ENCODE measurements around the gene ANKRD44.
A peak's percentile ranks its signal among the peaks of the same experiment; 100 is the strongest.
"Not testable (repeated sequence)": the region's sequence is repeated elsewhere in the genome, so short reads cannot be mapped to it uniquely, and the experiment has no call there.

ANKRD44 gene

GRCh38 chr2:197315371-197315770 is 4.8 kb upstream of the ANKRD44 start:
- DNase-seq: no peak

- no peak for DNase-seq
Measured at GRCh38 chr2:197312186-197312585, 1.6 kb upstream of the ANKRD44 start.

- no peak for DNase-seq
Measured at GRCh38 chr2:197311421-197312033, 947 bp upstream of the ANKRD44 start.

- DNase-seq: no peak
Measured at GRCh38 chr2:197310987-197311420, 424 bp upstream of the ANKRD44 start.

GRCh38 chr2:197309691-197310231 is 819 bp downstream of the ANKRD44 start:
- DNase-seq: peak; percentile 37

- no peak for DNase-seq
Measured at GRCh38 chr2:197308996-197309690, 1.4 kb downstream of the ANKRD44 start.

- DNase-seq: no peak
Measured at GRCh38 chr2:197308585-197308984, 2.0 kb downstream of the ANKRD44 start.

- DNase-seq: no peak
Measured at GRCh38 chr2:197307933-197308521, 2.6 kb downstream of the ANKRD44 start.

- no peak for DNase-seq
Measured at GRCh38 chr2:197307236-197307932, 3.2 kb downstream of the ANKRD44 start.

GRCh38 chr2:197306696-197307040 is 3.9 kb downstream of the ANKRD44 start:
- no peak for DNase-seq

- peak; percentile 13 for DNase-seq
Measured at GRCh38 chr2:197306024-197306695, 4.4 kb downstream of the ANKRD44 start.

GRCh38 chr2:197304556-197305011 is 6.0 kb downstream of the ANKRD44 start:
- no peak for DNase-seq

GRCh38 chr2:197300139-197300538 is 10.4 kb downstream of the ANKRD44 start:
- no peak for DNase-seq

GRCh38 chr2:197298609-197299008 is 12.0 kb downstream of the ANKRD44 start:
- DNase-seq: no peak

GRCh38 chr2:197297772-197298318 is 12.7 kb downstream of the ANKRD44 start:
- no peak for DNase-seq

GRCh38 chr2:197297266-197297665 is 13.3 kb downstream of the ANKRD44 start:
- DNase-seq: no peak

GRCh38 chr2:197296835-197297234 is 13.7 kb downstream of the ANKRD44 start:
- no peak for DNase-seq

- DNase-seq: no peak
Measured at GRCh38 chr2:197294260-197294659, 16.3 kb downstream of the ANKRD44 start.

- no peak for DNase-seq
Measured at GRCh38 chr2:197293252-197294007, 17.1 kb downstream of the ANKRD44 start.

- no peak for DNase-seq
Measured at GRCh38 chr2:197292619-197293018, 18.0 kb downstream of the ANKRD44 start.

- DNase-seq: not testable (repeated sequence)
Measured at GRCh38 chr2:197287596-197287932, 23.0 kb downstream of the ANKRD44 start.
